CD14-positive monocyte (primary cell): ENCODE data around the gene USO1. TPM values are rescaled to one million over a fixed set of nuclear protein-coding genes. Genes with fewer than 3 reads are reported as not detected.

ENCODE experiments used
- DNase-seq, 3 donors: peaks; one replicate each; pipeline ENCODE4 v3.0.0-alpha.2; 2011 to 2022
- H2AFZ ChIP-seq: 2 replicates; pipeline ENCODE4 v1.6.0; 2012; ENCODE audit warnings: mild to moderate bottlenecking, low read depth, low read length, inconsistent platforms; ENCODE audit not compliant: insufficient read depth, poor library complexity, severe bottlenecking
- H3K27ac ChIP-seq, 2 donors: 1 replicate in 1 of 2; 2 replicates in 1 of 2; pipeline ENCODE4 v1.5.1; 2012 to 2013; ENCODE audit warnings: low read length in 2 of 2, control low read depth in 1 of 2, inconsistent platforms in 1 of 2, low read depth in 1 of 2, mild to moderate bottlenecking in 1 of 2
- H3K27me3 ChIP-seq, 2 donors: one replicate each; pipeline versions ENCODE4 v1.6.0 to v1.6.1; 2011 to 2013; ENCODE audit warnings: low read length in 2 of 2; ENCODE audit not compliant: control insufficient read depth in 2 of 2, insufficient read depth in 2 of 2
- H3K36me3 ChIP-seq, 2 donors: replicated peaks in 1 of 2; 1 replicate in 1 of 2; 2 replicates in 1 of 2; pipeline versions ENCODE4 v1.5.1 to v1.6.1; 2012 to 2013; ENCODE audit warnings: low read length in 2 of 2, control low read depth in 1 of 2, inconsistent platforms in 1 of 2, mild to moderate bottlenecking in 1 of 2; ENCODE audit not compliant: insufficient read depth in 2 of 2, control insufficient read depth in 1 of 2
- H3K4me1 ChIP-seq, 2 donors: 1 replicate in 1 of 2; 2 replicates in 1 of 2; pipeline versions ENCODE4 v1.5.1 to v1.6.1; 2012 to 2013; ENCODE audit warnings: low read length in 2 of 2, control low read depth in 1 of 2, inconsistent platforms in 1 of 2, mild to moderate bottlenecking in 1 of 2, moderate library complexity in 1 of 2; ENCODE audit not compliant: insufficient read depth in 2 of 2, control insufficient read depth in 1 of 2
- H3K4me2 ChIP-seq: replicated peaks from 2 replicates; pipeline ENCODE3; 2012; ENCODE audit warnings: low read length, moderate library complexity, mild to moderate bottlenecking; ENCODE audit not compliant: poor library complexity, severe bottlenecking; ENCODE audit errors: extremely low read depth
- H3K4me3 ChIP-seq, 3 experiments: fragments of 200-600 bp in 1 of 3; sonication (generic) in 1 of 3; replicated peaks in 1 of 3; 1 replicate in 2 of 3; 2 replicates in 1 of 3; pipeline ENCODE4 v1.5.1; 2011 to 2013; ENCODE audit warnings: low read length in 3 of 3, mild to moderate bottlenecking in 3 of 3, control low read depth in 2 of 3, low read depth in 2 of 3, inconsistent platforms in 1 of 3, moderate library complexity in 1 of 3
- H3K79me2 ChIP-seq: 2 replicates; pipeline ENCODE4 v1.6.0; 2012; ENCODE audit warnings: mild to moderate bottlenecking, control low read depth, inconsistent platforms, low read length, moderate library complexity; ENCODE audit not compliant: insufficient read depth
- H3K9ac ChIP-seq: 2 replicates; pipeline ENCODE4 v1.6.0; 2017; ENCODE audit warnings: low read length, mild to moderate bottlenecking; ENCODE audit not compliant: insufficient read depth, poor library complexity, severe bottlenecking
- H3K9me3 ChIP-seq, 2 donors: replicated peaks in 1 of 2; 1 replicate in 1 of 2; 2 replicates in 1 of 2; pipeline versions ENCODE4 v1.5.1 to v1.6.1; 2012 to 2013; ENCODE audit warnings: low read length in 2 of 2, control low read depth in 1 of 2; ENCODE audit not compliant: control insufficient read depth in 1 of 2, insufficient read depth in 1 of 2
- H4K20me1 ChIP-seq: 2 replicates; pipeline ENCODE4 v1.6.0; 2012; ENCODE audit warnings: mild to moderate bottlenecking, low read length, control low read depth, moderate library complexity; ENCODE audit not compliant: insufficient read depth
- H3K27ac Mint-ChIP-seq, 7 donors: one replicate each; pipeline ENCODE4 v1.8.0; 2020; ENCODE audit warnings: mild to moderate bottlenecking in 7 of 7, mixed read lengths in 7 of 7, moderate library complexity in 6 of 7, inconsistent platforms in 2 of 7
- H3K27me3 Mint-ChIP-seq, 3 donors: one replicate each; pipeline ENCODE4 v1.8.0; 2021 to 2022; ENCODE audit warnings: low read depth in 3 of 3, mild to moderate bottlenecking in 3 of 3, mixed read lengths in 3 of 3, moderate library complexity in 3 of 3, inconsistent platforms in 1 of 3
- H3K36me3 Mint-ChIP-seq, 2 donors: one replicate each; pipeline ENCODE4 v1.8.0; 2020; ENCODE audit warnings: mixed read lengths in 2 of 2, inconsistent platforms in 1 of 2, mild to moderate bottlenecking in 1 of 2
- H3K4me1 Mint-ChIP-seq: one replicate; pipeline ENCODE4 v1.8.0; 2020; ENCODE audit warnings: mild to moderate bottlenecking, mixed read lengths
- H3K4me3 Mint-ChIP-seq, 2 donors: one replicate each; pipeline ENCODE4 v1.8.0; 2020; ENCODE audit warnings: mild to moderate bottlenecking in 2 of 2, mixed read lengths in 2 of 2, moderate library complexity in 1 of 2
- H3K9me3 Mint-ChIP-seq, 7 donors: one replicate each; pipeline ENCODE4 v1.8.0; 2020 to 2022; ENCODE audit warnings: mixed read lengths in 7 of 7, mild to moderate bottlenecking in 6 of 7, moderate library complexity in 6 of 7, inconsistent platforms in 2 of 7
- CTCF ChIP-seq: fragments of 200-600 bp; IDR thresholded peaks from one replicate; pipeline ENCODE4 v1.8.0; 2022; ENCODE audit warnings: antibody characterized with exemption, mild to moderate bottlenecking
- WGBS: methylation state at CpG from one replicate; pipeline ENCODE4 v1.1.5; 2013; ENCODE audit warnings: missing lambda C conversion rate; ENCODE audit not compliant: insufficient coverage; 5-methylcytosine and 5-hydroxymethylcytosine counted together
- intact Hi-C, 2 donors: fragments of 100-400 bp; cut with micrococcal nuclease; formaldehyde crosslinking; loops; one replicate each; pipeline versions ENCODE4 v1.15.0 to v1.15.1; 2023
- polyA plus RNA-seq, 3 donors: library from polyadenylated mRNA; depleted of rRNA in 1 of 3; unstranded in 2 of 3; stranded (reverse) in 1 of 3; fragments of 300-500 nt in 2 of 3; fragments of >200 nt in 1 of 3; fragmentation: Illumina TruSeq in 2 of 3; gene quantifications; 1 replicate in 2 of 3; 2 replicates in 1 of 3; pipeline ENCODE4 v1.2.3, GENCODE V29; 2012 to 2021

USO1 gene
- polyA plus RNA-seq, 3 donors, result 15.4 to 26.9 (median 17.5) TPM

- intact Hi-C loops, result loop anchor here (5.0 to 10.0 kb wide), 2 partner anchors 58 to 215 kb away; partner anchors contain the start of genes RCHY1 (in 2 of the 2), THAP6 (in 2 of the 2) and G3BP2 (in 1 of the 2)
- no CpG with 5 or more reads among the region's 3 CpGs for WGBS
These were observed 5.5 kb downstream of the USO1 start for GRCh38 chr4:75729836-75730235.

GRCh38 chr4:75733369-75733768, 9.0 kb downstream of the USO1 start:
- peak overlapping the region in 1 of 7 donors; percentile 18 for H3K27ac Mint-ChIP-seq
- intact Hi-C loops, result no loop called here
- peaks cover 95% of the 10 kb centered on the region for H3K79me2 ChIP-seq
- no peaks in the 10 kb centered on the region for H3K27me3 Mint-ChIP-seq
- H3K9me3 Mint-ChIP-seq, result peaks cover 0 to 5% (median 1%) of the 10 kb centered on the region in 7 donors
- H3K4me3 ChIP-seq, result no peak overlapping the region
- no peaks in the 10 kb centered on the region for H3K27me3 ChIP-seq
- no peak for TF ChIP-seq CTCF
- H3K36me3 ChIP-seq, result peaks cover 0 to 10% of the 10 kb centered on the region in 2 donors
- no peak overlapping the region for H2AFZ ChIP-seq
- no peak overlapping the region for H3K9ac ChIP-seq
- H3K36me3 Mint-ChIP-seq, result peaks cover 12 to 24% of the 10 kb centered on the region in 2 donors
- peaks cover 17% of the 10 kb centered on the region for H3K4me1 Mint-ChIP-seq
- no peak overlapping the region for H3K4me2 ChIP-seq
- H3K9me3 ChIP-seq, result no peaks in the 10 kb centered on the region
- peaks cover 43% of the 10 kb centered on the region for H4K20me1 ChIP-seq
- no peak overlapping the region for H3K4me3 Mint-ChIP-seq
- H3K4me1 ChIP-seq, result peaks cover 0 to 6% of the 10 kb centered on the region in 2 donors
- H3K27ac ChIP-seq, result no peak overlapping the region
- DNase-seq, result no peak

More at GRCh38 chr4:75729836-75730235, 5.5 kb downstream of the USO1 start:
- Mint-ChIP-seq H3K4me3 (no peak overlapping the region), H3K27me3 (no peaks in the 10 kb centered on the region), H3K27ac (no peak overlapping the region), H3K36me3 (peaks cover 10% of the 10 kb centered on the region in 2 donors), H3K4me1 (peaks cover 35% of the 10 kb centered on the region), H3K9me3 (peaks cover 0 to 5% (median 1%) of the 10 kb centered on the region in 7 donors)
- no peak overlapping the region for H2AFZ ChIP-seq
- peaks cover 15 to 18% of the 10 kb centered on the region in 2 donors for H3K4me1 ChIP-seq
- H3K79me2 ChIP-seq, result peaks cover 97% of the 10 kb centered on the region
- no peak for DNase-seq
- no peaks in the 10 kb centered on the region for H3K9me3 ChIP-seq
- H3K4me3 ChIP-seq, result no peak overlapping the region
- H3K27me3 ChIP-seq, result no peaks in the 10 kb centered on the region
- no peak overlapping the region for H3K4me2 ChIP-seq
- H3K27ac ChIP-seq, result no peak overlapping the region
- no peak for TF ChIP-seq CTCF
- H4K20me1 ChIP-seq, result peaks cover 25% of the 10 kb centered on the region
- no peak overlapping the region for H3K9ac ChIP-seq
- peaks cover 0 to 5% of the 10 kb centered on the region in 2 donors for H3K36me3 ChIP-seq
